Kidney tubule cell (primary cell): ENCODE measurements around the gene CHMP6.

Experiments used
- DNase-seq: peaks from one replicate; pipeline ENCODE4 v3.0.0-alpha.2; 2018; ENCODE audit warnings: low spot score

Gene CHMP6

DNA sequence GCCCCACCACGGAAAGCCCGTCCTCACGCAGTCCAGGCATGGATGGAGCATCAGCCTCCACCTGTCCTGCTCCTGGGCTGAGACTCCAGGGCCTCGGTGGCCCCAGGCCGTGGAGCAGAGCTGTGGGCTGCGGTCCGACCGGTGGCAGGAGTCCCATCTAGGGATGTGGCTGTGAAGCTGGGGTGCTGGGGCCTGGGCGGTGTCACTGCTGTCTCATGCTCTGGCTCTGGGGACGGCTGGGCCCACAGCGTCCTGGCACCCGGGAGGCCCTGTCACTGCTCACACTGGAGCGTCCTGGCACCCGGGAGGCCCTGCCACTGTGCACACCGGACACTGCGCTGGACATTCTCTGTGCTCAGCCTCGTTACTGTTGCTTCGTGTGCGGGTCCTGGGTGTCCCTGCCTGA is 51.7 kb downstream of the CHMP6 start:
- no peak for DNase-seq

DNA sequence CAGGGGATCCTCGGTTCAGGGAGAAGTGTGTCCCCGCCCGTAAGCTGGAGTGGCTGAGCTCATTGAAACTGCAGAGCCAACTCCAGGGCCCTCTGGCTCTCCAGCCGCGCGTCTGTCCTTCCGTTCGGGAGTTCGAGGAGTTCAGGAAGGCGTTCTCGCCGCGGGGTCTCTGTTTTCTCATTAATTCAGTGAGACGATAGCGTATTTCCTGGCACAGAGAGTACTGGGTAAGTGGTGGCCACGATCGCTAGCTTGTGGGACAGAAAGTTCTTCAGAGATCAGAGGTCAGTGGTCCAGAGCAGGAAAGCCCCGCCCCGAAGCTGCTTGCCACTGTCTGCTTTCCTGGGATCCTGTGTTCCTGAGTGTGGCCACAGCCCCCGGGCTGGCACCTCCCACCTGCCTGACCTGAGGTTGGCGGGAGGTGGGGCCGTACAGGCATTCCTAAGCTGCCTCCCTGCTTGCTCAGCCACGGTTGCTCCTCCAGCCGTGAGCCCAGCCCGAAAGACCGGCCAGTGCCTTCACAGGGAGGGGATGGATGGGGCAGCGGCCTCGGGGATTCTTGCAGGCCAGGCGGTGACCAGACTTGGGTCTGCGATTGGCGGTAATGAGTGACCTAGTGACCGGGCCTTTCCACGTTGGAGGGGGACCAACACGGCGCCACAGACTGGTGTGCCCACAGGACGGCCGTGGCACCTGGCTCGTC is 52.2 kb downstream of the CHMP6 start:
- peak; percentile 98 for DNase-seq

DNA sequence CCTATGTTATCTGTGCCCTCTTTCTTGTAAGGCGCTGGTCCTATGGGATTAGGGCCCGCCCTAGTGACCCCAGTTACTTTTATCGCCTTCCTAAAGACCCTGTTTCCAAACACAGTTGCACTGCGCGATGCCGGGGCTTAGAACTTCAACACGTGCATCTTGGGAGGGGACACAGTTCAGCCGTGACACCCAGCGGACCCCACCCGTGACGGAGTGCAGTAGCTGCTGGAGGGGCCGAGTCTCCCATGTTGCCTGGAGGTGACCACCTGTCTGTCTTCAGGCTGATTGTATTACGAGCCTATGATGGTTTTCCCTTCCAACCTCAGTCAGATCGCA is 52.8 kb downstream of the CHMP6 start:
- no peak for DNase-seq

DNA sequence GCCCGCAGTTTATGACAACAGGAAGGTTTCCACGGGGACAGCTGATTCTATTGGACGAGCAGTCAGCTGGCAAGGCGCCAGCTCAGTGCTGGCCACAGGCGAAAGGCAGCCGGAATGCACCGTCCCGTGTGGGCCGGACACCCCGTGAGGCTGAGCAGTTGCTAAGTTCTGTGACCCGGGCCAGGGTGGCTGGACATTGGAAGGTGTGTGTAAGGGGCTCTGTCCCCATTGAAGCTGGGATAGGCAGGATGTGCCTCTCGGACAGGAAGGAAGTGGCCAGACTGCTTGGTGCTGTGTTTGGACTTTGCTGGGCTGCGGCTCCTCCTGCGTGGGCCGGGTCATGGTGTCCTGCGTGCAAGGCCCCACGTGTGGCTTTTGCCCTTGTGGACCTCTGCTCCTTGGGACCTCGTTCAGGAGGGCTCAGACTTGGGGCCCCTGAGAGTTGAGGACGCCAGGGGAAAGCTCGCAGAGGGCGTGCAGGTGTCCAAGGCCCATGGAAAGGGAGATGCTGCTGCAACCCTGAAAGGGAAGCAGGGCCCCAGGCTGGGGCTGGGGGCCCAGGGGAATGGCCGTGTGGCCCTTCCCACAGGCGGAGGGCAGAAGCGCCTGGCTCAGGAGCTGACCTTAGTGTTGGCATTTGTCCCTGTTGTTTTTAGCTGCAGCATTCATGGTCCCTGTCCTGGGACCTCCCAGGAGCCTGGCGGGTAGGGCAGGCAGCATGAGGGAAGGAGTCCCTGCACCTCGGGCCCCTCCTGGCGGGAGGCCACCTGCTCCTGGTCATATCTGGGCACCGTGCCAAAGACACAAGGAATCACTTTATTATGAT is 53.3 kb downstream of the CHMP6 start:
- peak; percentile 96 for DNase-seq

DNA sequence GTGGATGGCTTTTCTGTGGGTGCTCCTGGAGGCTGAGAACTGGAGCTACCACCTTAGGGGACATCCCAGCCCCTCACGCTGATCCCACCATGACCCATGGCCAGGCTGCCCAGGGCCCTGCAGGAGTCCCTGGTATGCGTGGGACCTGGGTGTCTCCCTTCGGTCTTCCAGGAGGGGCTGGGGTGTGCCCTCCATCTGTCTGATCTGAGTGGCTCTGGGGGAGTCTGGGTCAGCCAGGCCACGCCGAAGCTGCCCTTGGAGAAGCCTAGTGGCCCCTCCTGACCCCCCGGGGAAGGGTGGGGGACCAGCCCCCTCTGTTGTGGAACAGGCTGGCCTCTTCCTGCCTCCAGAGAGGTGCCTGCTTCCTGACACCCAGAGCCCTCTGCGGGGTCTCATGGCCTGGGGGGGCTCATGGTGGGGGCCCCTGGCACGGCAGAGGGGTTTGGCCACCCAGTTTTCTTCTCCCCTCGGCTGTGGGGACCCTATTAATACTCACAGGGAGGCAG is 54.0 kb downstream of the CHMP6 start:
- DNase-seq: no peak

DNA sequence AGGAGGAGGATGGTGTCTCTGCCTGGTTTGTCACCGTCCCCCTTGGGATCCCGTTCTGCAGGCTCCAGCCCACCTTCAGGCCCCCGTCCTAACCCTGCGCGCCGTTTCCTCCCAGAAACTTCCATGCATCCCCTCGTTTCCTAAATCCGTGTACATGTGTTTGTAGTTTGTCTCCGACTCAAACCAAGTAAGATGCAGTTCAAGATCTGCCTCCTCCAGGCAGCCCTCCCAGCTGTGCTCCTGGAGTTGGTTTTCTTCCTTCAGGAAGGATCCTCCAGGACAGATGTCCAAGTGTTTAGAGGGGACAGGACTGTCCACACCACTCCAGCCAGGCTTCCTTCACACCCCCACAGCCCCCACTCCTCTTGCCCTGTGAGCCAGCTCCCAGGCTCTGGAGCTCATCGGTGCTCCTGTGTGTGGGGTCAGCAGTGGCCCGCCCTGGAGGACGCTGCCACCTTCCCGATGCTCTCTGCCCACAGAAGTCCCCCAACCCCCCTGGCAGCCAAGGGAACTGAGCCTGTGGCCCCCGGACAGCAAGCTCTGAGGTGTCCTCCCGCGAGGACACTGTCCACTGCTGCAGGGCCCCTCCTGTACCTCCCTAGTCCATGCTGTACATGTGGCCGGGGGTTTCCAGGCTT is 54.6 kb downstream of the CHMP6 start:
- no peak for DNase-seq

- peak; percentile 56 for DNase-seq
Measured at GRCh38 chr17:81046770-81047359, 55.2 kb downstream of the CHMP6 start.

GRCh38 chr17:81048827-81049371 is 57.3 kb downstream of the CHMP6 start:
- no peak for DNase-seq

- DNase-seq: peak; percentile 43
Measured at GRCh38 chr17:81049372-81049911, 57.8 kb downstream of the CHMP6 start.
